Bone marrow (tissue), 2 donors: ENCODE measurements around the gene RHAG.
A peak's percentile ranks its signal among the peaks of the same experiment; 100 is the strongest.
"Not testable (repeated sequence)": the region's sequence is repeated elsewhere in the genome, so short reads cannot be mapped to it uniquely, and the experiment has no call there.

ENCODE experiments used
- DNase-seq, 2 donors: peaks; one replicate each; lab custom pipeline; 2025; lab: John Stamatoyannopoulos, UW

The RHAG gene

GRCh38 chr6:49636713-49637349 lies at the start of gene RHAG:
Gene RHAG, minus strand, starts transcription at chr6:49636839. Its CDS starts 27 bp downstream, at chr6:49636812.
- DNase-seq, result no peak

- DNase-seq, result no peak
Observed at GRCh38 chr6:49676671-49677281, 40.1 kb upstream of the RHAG start.

- DNase-seq, result no peak
Observed at GRCh38 chr6:49675816-49676215, 39.2 kb upstream of the RHAG start.

- no peak for DNase-seq
Observed at GRCh38 chr6:49668083-49668511, 31.5 kb upstream of the RHAG start.

GRCh38 chr6:49666930-49667757 lies 30.5 kb upstream of the RHAG start:
- no peak for DNase-seq

- DNase-seq, result no peak
Observed at GRCh38 chr6:49666480-49666879, 29.8 kb upstream of the RHAG start.

GRCh38 chr6:49664817-49665216 lies 28.2 kb upstream of the RHAG start:
- no peak for DNase-seq

GRCh38 chr6:49664054-49664453 lies 27.4 kb upstream of the RHAG start:
- DNase-seq, result not testable (repeated sequence)

- no peak for DNase-seq
Observed at GRCh38 chr6:49662892-49663261, 26.2 kb upstream of the RHAG start.

- DNase-seq, result no peak
Observed at GRCh38 chr6:49662231-49662891, 25.7 kb upstream of the RHAG start.

GRCh38 chr6:49653942-49654341 lies 17.3 kb upstream of the RHAG start:
- DNase-seq, result no peak

- DNase-seq, result no peak
Observed at GRCh38 chr6:49653438-49653837, 16.8 kb upstream of the RHAG start.

- DNase-seq, result no peak
Observed at GRCh38 chr6:49651239-49651638, 14.6 kb upstream of the RHAG start.

GRCh38 chr6:49649988-49650387 lies 13.3 kb upstream of the RHAG start:
- DNase-seq, result no peak

GRCh38 chr6:49648036-49648435 lies 11.4 kb upstream of the RHAG start:
- DNase-seq, result no peak

- DNase-seq, result no peak
Observed at GRCh38 chr6:49647476-49647875, 10.8 kb upstream of the RHAG start.

- no peak for DNase-seq
Observed at GRCh38 chr6:49646942-49647341, 10.3 kb upstream of the RHAG start.

GRCh38 chr6:49646130-49646824 lies 9.6 kb upstream of the RHAG start:
- DNase-seq, result peak in 1 of 2 donors; percentile 11

- no peak for DNase-seq
Observed at GRCh38 chr6:49645139-49645538, 8.5 kb upstream of the RHAG start.

GRCh38 chr6:49639177-49639817 lies 2.7 kb upstream of the RHAG start:
- DNase-seq, result no peak

- no peak for DNase-seq
Observed at GRCh38 chr6:49637350-49637731, 702 bp upstream of the RHAG start.
